Kidney (tissue), 14 donors: Measurements from ENCODE around the gene JADE3. TPM values are rescaled to one million over a fixed set of nuclear protein-coding genes. Genes with fewer than 3 reads are reported as not detected.

ENCODE experiments used
- DNase-seq, 5 donors: peaks; one replicate each; pipeline ENCODE4 v3.0.0-alpha.2; 2013 to 2020
- FAIRE-seq: peaks from 2 replicates; lab custom pipeline; 2012; peaks lifted over from hg19 to GRCh38; lab: Jason Lieb, UNC
- H3K27ac ChIP-seq, 2 donors: one replicate each; pipeline ENCODE4 v1.7.0; 2013; ENCODE audit warnings: low read depth in 2 of 2, low read length in 2 of 2, inconsistent platforms in 1 of 2
- H3K27me3 ChIP-seq: one replicate; pipeline ENCODE4 v1.7.1; 2013; ENCODE audit warnings: low read length, inconsistent platforms; ENCODE audit not compliant: control insufficient read depth, insufficient read depth
- H3K36me3 ChIP-seq, 3 donors: one replicate each; pipeline versions ENCODE4 v1.7.0 to v1.7.1; 2013; ENCODE audit warnings: low read length in 3 of 3, control low read depth in 1 of 3, inconsistent platforms in 1 of 3; ENCODE audit not compliant: insufficient read depth in 3 of 3, control insufficient read depth in 2 of 3
- H3K4me1 ChIP-seq, 3 donors: one replicate each; pipeline versions ENCODE4 v1.7.0 to v1.7.1; 2013; ENCODE audit warnings: low read length in 3 of 3, inconsistent platforms in 1 of 3, low read depth in 1 of 3; ENCODE audit not compliant: control insufficient read depth in 2 of 3, insufficient read depth in 2 of 3
- H3K4me3 ChIP-seq, 3 donors: one replicate each; pipeline versions ENCODE4 v1.7.0 to v1.8.1; 2013; ENCODE audit warnings: low read length in 3 of 3, control low read depth in 1 of 3, inconsistent platforms in 1 of 3
- H3K9ac ChIP-seq, 3 donors: one replicate each; pipeline versions ENCODE4 v1.7.0 to v1.7.1; 2013; ENCODE audit warnings: low read length in 3 of 3, control low read depth in 1 of 3, inconsistent platforms in 1 of 3
- H3K9me3 ChIP-seq, 3 donors: one replicate each; pipeline versions ENCODE4 v1.7.0 to v1.7.1; 2013; ENCODE audit warnings: low read length in 3 of 3, control low read depth in 1 of 3, inconsistent platforms in 1 of 3; ENCODE audit not compliant: control insufficient read depth in 2 of 3, insufficient read depth in 1 of 3
- CTCF ChIP-seq: IDR thresholded peaks from 3 replicates; pipeline ENCODE4 v1.5.1; 2012; ENCODE audit warnings: mild to moderate bottlenecking, moderate library complexity, borderline replicate concordance; ENCODE audit not compliant: insufficient read depth; ENCODE audit errors: extremely low read depth
- intact Hi-C: fragments of 100-400 bp; cut with DNase I; formaldehyde crosslinking; loops from one replicate; pipeline ENCODE4 v1.11.1; 2022
- polyA plus RNA-seq: library from polyadenylated mRNA; stranded (reverse); fragments of 350-450 nt; fragmentation: Illumina TruSeq; extraction: RNeasy Lipid Tissue Mini Kit (QIAGEN cat#74804); gene quantifications from one replicate; pipeline ENCODE4 v1.2.3, GENCODE V29; 2014; ENCODE audit warnings: low read depth, low replicate concordance; ENCODE audit not compliant: insufficient read depth
- total RNA-seq: library from RNA; stranded (reverse); fragmentation: NEBNext Ultra II Directional; extraction: Animal tissue kit (Norgen Biotek cat#: 25700); gene quantifications from one replicate; pipeline ENCODE4 v1.2.1, GENCODE V29; 2021
- donor health status: control.
- donor health status: control.
- donor health status: control.
- donor health status: control.
- donor health status: control.
- donor health status: DM: yes; HTN: yes; CAD: no.
- donor health status: Normal renal cell carcinoma (clear cell type).

JADE3 gene
- total and polyA plus RNA-seq, 2 donors from 2014 or later, result 3.2 to 13.1 TPM

- intact Hi-C loops, result no loop called here
- peaks cover 0 to 4% (median 0%) of the 10 kb centered on the region in 3 donors for H3K36me3 ChIP-seq
- H3K4me1 ChIP-seq, result no peaks in the 10 kb centered on the region
- H3K9ac ChIP-seq, result no peak overlapping the region
- H3K4me3 ChIP-seq, result no peak overlapping the region
- FAIRE-seq, result peak; percentile 99
- DNase-seq, result peak in 2 of 5 donors; percentile 80 to 81
- no peak overlapping the region for H3K27ac ChIP-seq
- no peaks in the 10 kb centered on the region for H3K27me3 ChIP-seq
- peak; percentile 33 for TF ChIP-seq CTCF
- no peaks in the 10 kb centered on the region for H3K9me3 ChIP-seq
Observed at GRCh38 chrX:47030339-47030738, 118.1 kb downstream of the JADE3 start.

GRCh38 chrX:47047989-47048388 is 135.8 kb downstream of the JADE3 start:
- intact Hi-C loops, result no loop called here
- H3K4me3 ChIP-seq, result no peak overlapping the region
- no peaks in the 10 kb centered on the region for H3K27me3 ChIP-seq
- H3K27ac ChIP-seq, result no peak overlapping the region
- H3K36me3 ChIP-seq, result no peaks in the 10 kb centered on the region
- H3K9ac ChIP-seq, result no peak overlapping the region
- no peaks in the 10 kb centered on the region for H3K4me1 ChIP-seq
- DNase-seq, result no peak
- TF ChIP-seq CTCF, result no peak
- H3K9me3 ChIP-seq, result no peaks in the 10 kb centered on the region
- no peak for FAIRE-seq

- H3K36me3 ChIP-seq, result peaks cover 0 to 2% (median 0%) of the 10 kb centered on the region in 3 donors
- H3K4me1 ChIP-seq, result no peaks in the 10 kb centered on the region
- no peak for FAIRE-seq
- no peak overlapping the region for H3K27ac ChIP-seq
- intact Hi-C loops, result no loop called here
- no peak for TF ChIP-seq CTCF
- DNase-seq, result no peak
- no peak overlapping the region for H3K9ac ChIP-seq
- H3K4me3 ChIP-seq, result no peak overlapping the region
- no peaks in the 10 kb centered on the region for H3K9me3 ChIP-seq
- peaks cover 6% of the 10 kb centered on the region for H3K27me3 ChIP-seq
Observed at GRCh38 chrX:47059142-47059874, 147.1 kb downstream of the JADE3 start.
